Uterus (tissue), 4 donors: ENCODE results near the gene TXNL4B. TPM values are rescaled to one million over a fixed set of nuclear protein-coding genes. Genes with fewer than 3 reads are reported as not detected.

Experiments
- DNase-seq, 2 donors: peaks; one replicate each; pipeline ENCODE4 v3.0.0-alpha.2; 2019 to 2020
- H3K27ac ChIP-seq, 2 donors: fragments of 200-600 bp; sonication (generic); 1 replicate in 1 of 2; 2 replicates in 1 of 2; pipeline ENCODE4 v1.5.1; 2016 to 2018
- H3K27me3 ChIP-seq, 2 donors: fragments of 200-600 bp; sonication (generic); one replicate each; pipeline ENCODE4 v1.5.1; 2018 to 2019; ENCODE audit warnings: control low read depth in 1 of 2
- H3K36me3 ChIP-seq, 2 donors: fragments of 200-600 bp; sonication (generic); one replicate each; pipeline ENCODE4 v1.5.1; 2019; ENCODE audit warnings: control low read depth in 1 of 2
- H3K4me1 ChIP-seq, 2 donors: fragments of 200-600 bp; sonication (generic); one replicate each; pipeline ENCODE4 v1.5.1; 2018 to 2019; ENCODE audit warnings: control low read depth in 1 of 2
- H3K4me3 ChIP-seq, 2 donors: fragments of 200-600 bp; sonication (generic); 1 replicate in 1 of 2; 2 replicates in 1 of 2; pipeline ENCODE4 v1.5.1; 2018 to 2019; ENCODE audit warnings: mild to moderate bottlenecking in 1 of 2
- H3K9me3 ChIP-seq, 2 donors: fragments of 200-600 bp; sonication (generic); one replicate each; pipeline ENCODE4 v1.5.1; 2019; ENCODE audit warnings: control low read depth in 1 of 2
- CTCF ChIP-seq, 4 experiments: fragments of 200-600 bp in 2 of 4; fragments of 450-650 bp in 2 of 4; sonication (generic) in 2 of 4; IDR thresholded peaks; one replicate each; pipeline ENCODE4 v1.5.1; 2016 to 2019; ENCODE audit warnings: antibody characterized with exemption in 4 of 4, mild to moderate bottlenecking in 2 of 4, moderate library complexity in 1 of 4
- POLR2A ChIP-seq, 2 donors: fragments of 450-650 bp; IDR thresholded peaks; one replicate each; pipeline ENCODE4 v1.6.1; 2016; ENCODE audit warnings: antibody characterized with exemption in 2 of 2, mild to moderate bottlenecking in 1 of 2, moderate library complexity in 1 of 2
- intact Hi-C: fragments of 100-400 bp; cut with DNase I; formaldehyde crosslinking; loops from one replicate; pipeline ENCODE4 v1.15.1; 2023; ENCODE audit warnings: low total_unique reads
- total RNA-seq, 4 donors: library from RNA; depleted of rRNA in 3 of 4; stranded (reverse); fragments of >200 nt in 3 of 4; gene quantifications; one replicate each; pipeline versions ENCODE4 v1.1.0 to v1.2.4, GENCODE V29; 2014 to 2023
- donor health status: DM: yes; HTN: yes; CAD: no.

TXNL4B gene
- total RNA-seq, 4 donors from 2014 or later, result 1.2 to 54.1 (median 14.9) TPM

- intact Hi-C loops, result no loop called here
- Histone ChIP-seq H3K36me3 (no peaks in the 10 kb centered on the region), H3K4me3 (no peak overlapping the region), H3K27ac (no peak overlapping the region), H3K4me1 (no peaks in the 10 kb centered on the region), H3K27me3 (no peaks in the 10 kb centered on the region), H3K9me3 (no peaks in the 10 kb centered on the region)
- DNase-seq, result no peak
- TF ChIP-seq CTCF (IDR thresholded peaks at IDR 0.05) (no peak), POLR2A (IDR thresholded peaks at IDR 0.05) (no peak)
Measured at GRCh38 chr16:72122916-72123315, 29.5 kb upstream of the TXNL4B start.

GRCh38 chr16:72122308-72122707 lies 28.9 kb upstream of the TXNL4B start:
- no peaks in the 10 kb centered on the region for H3K9me3 ChIP-seq
- intact Hi-C loops, result no loop called here
- H3K4me3 ChIP-seq, result no peak overlapping the region
- no peak overlapping the region for H3K27ac ChIP-seq
- no peak for DNase-seq
- no peaks in the 10 kb centered on the region for H3K4me1 ChIP-seq
- H3K27me3 ChIP-seq, result no peaks in the 10 kb centered on the region
- TF ChIP-seq CTCF (IDR thresholded peaks at IDR 0.05) (no peak), POLR2A (IDR thresholded peaks at IDR 0.05) (no peak)
- no peaks in the 10 kb centered on the region for H3K36me3 ChIP-seq

- H3K27me3 ChIP-seq, result no peaks in the 10 kb centered on the region
- H3K36me3 ChIP-seq, result no peaks in the 10 kb centered on the region
- no peaks in the 10 kb centered on the region for H3K9me3 ChIP-seq
- intact Hi-C loops, result no loop called here
- H3K4me1 ChIP-seq, result no peaks in the 10 kb centered on the region
- no peak overlapping the region for H3K27ac ChIP-seq
- DNase-seq, result no peak
- no peak overlapping the region for H3K4me3 ChIP-seq
- TF ChIP-seq CTCF (IDR thresholded peaks at IDR 0.05) (no peak), POLR2A (IDR thresholded peaks at IDR 0.05) (no peak)
Measured at GRCh38 chr16:72120026-72120425, 26.6 kb upstream of the TXNL4B start.

- no peak for DNase-seq
- Histone ChIP-seq H3K9me3 (no peaks in the 10 kb centered on the region), H3K4me3 (no peak overlapping the region), H3K4me1 (no peaks in the 10 kb centered on the region), H3K27ac (no peak overlapping the region), H3K36me3 (no peaks in the 10 kb centered on the region), H3K27me3 (no peaks in the 10 kb centered on the region)
- intact Hi-C loops, result no loop called here
- TF ChIP-seq CTCF (IDR thresholded peaks at IDR 0.05) (no peak), POLR2A (IDR thresholded peaks at IDR 0.05) (no peak)
Measured at GRCh38 chr16:72113616-72113945, 20.2 kb upstream of the TXNL4B start.

- no peaks in the 10 kb centered on the region for H3K4me1 ChIP-seq
- no peaks in the 10 kb centered on the region for H3K27me3 ChIP-seq
- no peaks in the 10 kb centered on the region for H3K36me3 ChIP-seq
- no peaks in the 10 kb centered on the region for H3K9me3 ChIP-seq
- no peak for DNase-seq
- TF ChIP-seq POLR2A (IDR thresholded peaks at IDR 0.05) (no peak), CTCF (IDR thresholded peaks at IDR 0.05) (no peak)
- intact Hi-C loops, result no loop called here
- H3K4me3 ChIP-seq, result no peak overlapping the region
- H3K27ac ChIP-seq, result no peak overlapping the region
Measured at GRCh38 chr16:72112906-72113615, 19.6 kb upstream of the TXNL4B start.
